HCT116 (cell line): ENCODE results near the gene INSYN2A. TPM values are rescaled to one million over a fixed set of nuclear protein-coding genes. Genes with fewer than 3 reads are reported as not detected.

Source experiments
- ATAC-seq: fragments of 200-7000 bp; cut with Tn5 transposase; 2 replicates; pipeline ENCODE4 v1.9.1; 2020; ENCODE audit warnings: mild to moderate bottlenecking, moderate library complexity
- BruUV-seq: library from RNA; stranded (reverse); fragments of 400-500 nt; replicated peaks from 2 replicates; lab custom pipeline; 2021; lab: Mats Ljungman, UMichigan
- CTCF ChIA-PET: fragments of 300-600 bp; sonication (Branson Sonifier 250); formaldehyde crosslinking; loops from one replicate; lab custom pipeline; 2021; ENCODE audit warnings: antibody characterized with exemption; lab: Charles Lee
- POLR2A ChIA-PET: fragments of 300-600, 350-600 bp; sonication (Branson Sonifier 250); formaldehyde crosslinking; loops from one replicate; lab custom pipeline; 2021; ENCODE audit warnings: antibody characterized with exemption; lab: Charles Lee
- RAD21 ChIA-PET, 2 experiments: fragments of 300-600 bp; sonication (Branson Sonifier 250); formaldehyde crosslinking; loops; one replicate each; lab custom pipeline; 2023; ENCODE audit warnings: low total read pairs in 2 of 2; ENCODE audit not compliant: uncharacterized antibody in 2 of 2, unreplicated experiment in 2 of 2, low non-redundant PET in 1 of 2; lab: Charles Lee
- DNase-seq: peaks from one replicate; pipeline ENCODE4 v3.0.0-alpha.2; 2010; ENCODE audit warnings: low read depth, low spot score
- H2AFZ ChIP-seq: fragments of 200-600 bp; shearing (Covaris generic), sonication (generic); 2 replicates; pipeline ENCODE4 v1.6.1; 2017; ENCODE audit warnings: low read depth, mixed run types, mixed read lengths, antibody characterized with exemption, low read length; ENCODE audit not compliant: poor library complexity, severe bottlenecking
- H3K27ac ChIP-seq: 2 replicates; pipeline ENCODE4 v1.5.1; 2012; ENCODE audit warnings: low read depth, low read length
- H3K27me3 ChIP-seq: fragments of 200-600 bp; sonication (generic); 2 replicates; pipeline ENCODE4 v1.6.1; 2016; ENCODE audit warnings: mixed run types, low read length, mixed read lengths; ENCODE audit not compliant: insufficient read depth
- H3K36me3 ChIP-seq, 2 experiments: fragments of 200-500 bp in 1 of 2; fragments of 200-600 bp in 1 of 2; sonication (Bioruptor generic) in 1 of 2; sonication (generic) in 1 of 2; 2 replicates each; pipeline versions ENCODE4 v1.5.1 to v1.6.1; 2014 to 2016; ENCODE audit warnings: low read length in 2 of 2, inconsistent platforms in 1 of 2, mixed read lengths in 1 of 2, mixed run types in 1 of 2; ENCODE audit not compliant: insufficient read depth in 2 of 2, control insufficient read depth in 1 of 2
- H3K4me1 ChIP-seq, 2 experiments: fragments of 200-600 bp in 1 of 2; sonication (generic) in 1 of 2; 2 replicates each; pipeline versions ENCODE4 v1.5.1 to v1.6.1; 2012 to 2017; ENCODE audit warnings: low read length in 2 of 2, inconsistent platforms in 1 of 2, mild to moderate bottlenecking in 1 of 2, mixed read lengths in 1 of 2, mixed run types in 1 of 2, moderate library complexity in 1 of 2; ENCODE audit not compliant: insufficient read depth in 2 of 2, control insufficient read depth in 1 of 2
- H3K4me2 ChIP-seq: fragments of 200-600 bp; sonication (generic); 2 replicates; pipeline ENCODE4 v1.6.1; 2017; ENCODE audit warnings: mixed run types, low read length, mixed read lengths
- H3K4me3 ChIP-seq, 2 experiments: fragments of 200-600 bp in 1 of 2; sonication (generic) in 1 of 2; replicated peaks in 1 of 2; 2 replicates each; pipeline ENCODE4 v1.5.1; 2011 to 2016; ENCODE audit warnings: low read length in 2 of 2, control low read depth in 1 of 2, low read depth in 1 of 2, mild to moderate bottlenecking in 1 of 2, mixed read lengths in 1 of 2, mixed run types in 1 of 2
- H3K79me2 ChIP-seq: fragments of 200-600 bp; sonication (generic); 2 replicates; pipeline ENCODE4 v1.6.1; 2017; ENCODE audit warnings: mild to moderate bottlenecking, mixed run types, low read length, moderate library complexity, mixed read lengths; ENCODE audit not compliant: insufficient read depth
- H3K9ac ChIP-seq: fragments of 200-600 bp; sonication (generic); 2 replicates; pipeline ENCODE4 v1.6.1; 2016; ENCODE audit warnings: low read length, mixed read lengths
- H3K9me2 ChIP-seq: fragments of 200-600 bp; sonication (generic), shearing (Covaris generic); 2 replicates; pipeline ENCODE4 v1.6.1; 2017; ENCODE audit warnings: mixed run types, mild to moderate bottlenecking, moderate library complexity; ENCODE audit not compliant: insufficient read depth
- H3K9me3 ChIP-seq, 2 experiments: fragments of 200-500 bp in 1 of 2; fragments of 200-600 bp in 1 of 2; sonication (Bioruptor generic) in 1 of 2; sonication (generic) in 1 of 2; 2 replicates each; pipeline ENCODE4 v1.6.1; 2014 to 2017; ENCODE audit warnings: low read length in 2 of 2, mixed read lengths in 2 of 2, inconsistent platforms in 1 of 2, low read depth in 1 of 2, mild to moderate bottlenecking in 1 of 2, mixed run types in 1 of 2, moderate library complexity in 1 of 2; ENCODE audit not compliant: control insufficient read depth in 1 of 2, insufficient read depth in 1 of 2
- H4K20me1 ChIP-seq: fragments of 200-600 bp; sonication (generic), shearing (Covaris generic); 2 replicates; pipeline ENCODE4 v1.6.1; 2017; ENCODE audit warnings: mixed run types, mild to moderate bottlenecking, moderate library complexity; ENCODE audit not compliant: insufficient read depth
- CEBPB ChIP-seq: IDR thresholded peaks from 2 replicates; pipeline ENCODE4 v1.6.1; 2012; ENCODE audit warnings: low read depth
- EGR1 ChIP-seq: IDR thresholded peaks from 2 replicates; pipeline ENCODE4 v1.6.1; 2012; ENCODE audit warnings: low read depth
- ELF1 ChIP-seq: IDR thresholded peaks from 2 replicates; pipeline ENCODE4 v1.6.1; 2012; ENCODE audit warnings: low read depth, borderline replicate concordance
- EZH2phosphoT487 ChIP-seq: fragments of 200-600 bp; IDR thresholded peaks from 2 replicates; pipeline ENCODE4 v1.6.1; 2018; ENCODE audit warnings: antibody characterized with exemption, borderline replicate concordance
- FOSL1 ChIP-seq: IDR thresholded peaks from 2 replicates; pipeline ENCODE4 v1.6.1; 2012; ENCODE audit warnings: low read depth
- JUND ChIP-seq: IDR thresholded peaks from 2 replicates; pipeline ENCODE4 v1.6.1; 2012
- POLR2A ChIP-seq: IDR thresholded peaks from 2 replicates; pipeline ENCODE4 v1.7.0; 2011; ENCODE audit warnings: borderline replicate concordance; ENCODE audit not compliant: insufficient read depth, insufficient read length; ENCODE audit errors: extremely low read depth
- POLR2AphosphoS5 ChIP-seq: IDR thresholded peaks from 2 replicates; pipeline ENCODE4 v1.6.1; 2011; ENCODE audit warnings: mild to moderate bottlenecking, low read depth, low read length, moderate library complexity
- RAD21 ChIP-seq: IDR thresholded peaks from 2 replicates; pipeline ENCODE4 v1.6.1; 2012; ENCODE audit warnings: low read depth, mild to moderate bottlenecking
- SIN3A ChIP-seq: IDR thresholded peaks from 2 replicates; pipeline ENCODE4 v1.6.1; 2012; ENCODE audit warnings: low read depth
- ZNF274 ChIP-seq: fragments of 200-500 bp; sonication (Bioruptor generic); IDR thresholded peaks from 2 replicates; pipeline ENCODE4 v1.6.1; 2014; ENCODE audit warnings: mild to moderate bottlenecking, low read depth, low read length, inconsistent platforms
- intact Hi-C: fragments of 100-400 bp; cut with micrococcal nuclease; formaldehyde crosslinking; loops from 2 replicates; pipeline ENCODE4 v1.10.0; 2022
- total RNA-seq: library from RNA; stranded (reverse); gene quantifications from one replicate; pipeline ENCODE4 v1.2.1, GENCODE V29; 2021; ENCODE audit not compliant: unreplicated experiment
- TF ChIP-seq, protein P1 (sequence below): IDR thresholded peaks from 2 replicates; pipeline ENCODE4 v1.6.1; 2012; ENCODE audit warnings: low read depth
- TF ChIP-seq, protein P2 (sequence below): IDR thresholded peaks from 2 replicates; pipeline ENCODE4 v1.6.1; 2012
- TF ChIP-seq, protein P3 (sequence below), 3 experiments: fragments of 200-600 bp in 1 of 3; sonication (generic) in 1 of 3; IDR thresholded peaks in 2 of 3; conservative IDR thresholded peaks in 1 of 3; 2 replicates each; pipeline ENCODE4 v1.5.1; 2012 to 2017; ENCODE audit warnings: low read depth in 2 of 3, low read length in 2 of 3, antibody characterized with exemption in 1 of 3, borderline replicate concordance in 1 of 3, control low read depth in 1 of 3, mild to moderate bottlenecking in 1 of 3, mixed read lengths in 1 of 3, mixed run types in 1 of 3, moderate library complexity in 1 of 3; ENCODE audit not compliant: insufficient read depth in 1 of 3
- TF ChIP-seq, protein P4 (sequence below): IDR thresholded peaks from 2 replicates; pipeline ENCODE4 v1.6.1; 2011; ENCODE audit warnings: mild to moderate bottlenecking, low read length, moderate library complexity; ENCODE audit not compliant: insufficient replicate concordance; ENCODE audit errors: extremely low read depth
- TF ChIP-seq, protein P5 (sequence below): IDR thresholded peaks from 2 replicates; pipeline ENCODE4 v1.6.1; 2012

INSYN2A gene
- total RNA-seq, 1 experiment from 2014 or later = not detected

DNA sequence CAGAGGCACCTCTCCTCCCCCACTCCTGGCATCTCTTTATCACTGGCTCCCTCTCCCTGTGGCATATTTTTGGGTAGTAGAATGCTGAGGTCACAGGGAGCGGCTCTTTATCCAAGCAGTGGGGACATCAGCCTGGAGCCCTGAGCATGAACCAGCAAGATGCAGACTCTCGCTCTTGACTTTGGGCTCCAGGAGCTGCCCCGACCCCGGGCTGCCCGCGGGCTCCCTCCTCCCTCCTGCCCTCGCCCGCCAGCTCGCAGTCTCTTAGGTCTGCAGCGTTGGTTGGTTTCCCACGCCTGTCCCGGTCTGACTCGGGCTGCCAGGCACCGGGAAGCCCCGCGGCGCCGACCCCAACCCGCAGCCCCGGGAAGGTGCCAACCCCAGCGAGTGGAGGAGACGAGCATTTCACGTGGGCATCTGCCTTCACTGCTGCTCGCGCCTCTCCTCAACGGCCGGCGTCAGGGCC is 1.3 kb downstream of the INSYN2A start:
- no peak overlapping the region for H3K4me3 ChIP-seq
- H3K27ac ChIP-seq = no peak overlapping the region
- DNase-seq (no peak), ATAC-seq (no peak)
- ChIA-PET RAD21 (no interaction called here), CTCF (no interaction called here), POLR2A (no interaction called here)
- no peaks in the 10 kb centered on the region for H4K20me1 ChIP-seq
- H2AFZ ChIP-seq = no peak overlapping the region
- TF ChIP-seq FOSL1 (no peak), ELF1 (no peak), SIN3A (no peak), POLR2AphosphoS5 (no peak), JUND (no peak), EZH2phosphoT487 (no peak), POLR2A (no peak), ZNF274 (no peak), EGR1 (no peak), CEBPB (no peak), RAD21 (no peak)
- TF ChIP-seq, protein P1, sequence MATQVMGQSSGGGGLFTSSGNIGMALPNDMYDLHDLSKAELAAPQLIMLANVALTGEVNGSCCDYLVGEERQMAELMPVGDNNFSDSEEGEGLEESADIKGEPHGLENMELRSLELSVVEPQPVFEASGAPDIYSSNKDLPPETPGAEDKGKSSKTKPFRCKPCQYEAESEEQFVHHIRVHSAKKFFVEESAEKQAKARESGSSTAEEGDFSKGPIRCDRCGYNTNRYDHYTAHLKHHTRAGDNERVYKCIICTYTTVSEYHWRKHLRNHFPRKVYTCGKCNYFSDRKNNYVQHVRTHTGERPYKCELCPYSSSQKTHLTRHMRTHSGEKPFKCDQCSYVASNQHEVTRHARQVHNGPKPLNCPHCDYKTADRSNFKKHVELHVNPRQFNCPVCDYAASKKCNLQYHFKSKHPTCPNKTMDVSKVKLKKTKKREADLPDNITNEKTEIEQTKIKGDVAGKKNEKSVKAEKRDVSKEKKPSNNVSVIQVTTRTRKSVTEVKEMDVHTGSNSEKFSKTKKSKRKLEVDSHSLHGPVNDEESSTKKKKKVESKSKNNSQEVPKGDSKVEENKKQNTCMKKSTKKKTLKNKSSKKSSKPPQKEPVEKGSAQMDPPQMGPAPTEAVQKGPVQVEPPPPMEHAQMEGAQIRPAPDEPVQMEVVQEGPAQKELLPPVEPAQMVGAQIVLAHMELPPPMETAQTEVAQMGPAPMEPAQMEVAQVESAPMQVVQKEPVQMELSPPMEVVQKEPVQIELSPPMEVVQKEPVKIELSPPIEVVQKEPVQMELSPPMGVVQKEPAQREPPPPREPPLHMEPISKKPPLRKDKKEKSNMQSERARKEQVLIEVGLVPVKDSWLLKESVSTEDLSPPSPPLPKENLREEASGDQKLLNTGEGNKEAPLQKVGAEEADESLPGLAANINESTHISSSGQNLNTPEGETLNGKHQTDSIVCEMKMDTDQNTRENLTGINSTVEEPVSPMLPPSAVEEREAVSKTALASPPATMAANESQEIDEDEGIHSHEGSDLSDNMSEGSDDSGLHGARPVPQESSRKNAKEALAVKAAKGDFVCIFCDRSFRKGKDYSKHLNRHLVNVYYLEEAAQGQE = no peak
- TF ChIP-seq, protein P2, sequence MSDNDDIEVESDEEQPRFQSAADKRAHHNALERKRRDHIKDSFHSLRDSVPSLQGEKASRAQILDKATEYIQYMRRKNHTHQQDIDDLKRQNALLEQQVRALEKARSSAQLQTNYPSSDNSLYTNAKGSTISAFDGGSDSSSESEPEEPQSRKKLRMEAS = no peak
- TF ChIP-seq, protein P3, sequence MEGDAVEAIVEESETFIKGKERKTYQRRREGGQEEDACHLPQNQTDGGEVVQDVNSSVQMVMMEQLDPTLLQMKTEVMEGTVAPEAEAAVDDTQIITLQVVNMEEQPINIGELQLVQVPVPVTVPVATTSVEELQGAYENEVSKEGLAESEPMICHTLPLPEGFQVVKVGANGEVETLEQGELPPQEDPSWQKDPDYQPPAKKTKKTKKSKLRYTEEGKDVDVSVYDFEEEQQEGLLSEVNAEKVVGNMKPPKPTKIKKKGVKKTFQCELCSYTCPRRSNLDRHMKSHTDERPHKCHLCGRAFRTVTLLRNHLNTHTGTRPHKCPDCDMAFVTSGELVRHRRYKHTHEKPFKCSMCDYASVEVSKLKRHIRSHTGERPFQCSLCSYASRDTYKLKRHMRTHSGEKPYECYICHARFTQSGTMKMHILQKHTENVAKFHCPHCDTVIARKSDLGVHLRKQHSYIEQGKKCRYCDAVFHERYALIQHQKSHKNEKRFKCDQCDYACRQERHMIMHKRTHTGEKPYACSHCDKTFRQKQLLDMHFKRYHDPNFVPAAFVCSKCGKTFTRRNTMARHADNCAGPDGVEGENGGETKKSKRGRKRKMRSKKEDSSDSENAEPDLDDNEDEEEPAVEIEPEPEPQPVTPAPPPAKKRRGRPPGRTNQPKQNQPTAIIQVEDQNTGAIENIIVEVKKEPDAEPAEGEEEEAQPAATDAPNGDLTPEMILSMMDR (IDR thresholded peaks at IDR 0.05 in 2 of 3, conservative IDR thresholded peaks at IDR 0.05 in 1 of 3; ENCODE audit: borderline replicate concordance in 1 of 3, insufficient read depth in 1 of 3, low read depth in 2 of 3, low read length in 2 of 3) = no peak
- TF ChIP-seq, protein P4, sequence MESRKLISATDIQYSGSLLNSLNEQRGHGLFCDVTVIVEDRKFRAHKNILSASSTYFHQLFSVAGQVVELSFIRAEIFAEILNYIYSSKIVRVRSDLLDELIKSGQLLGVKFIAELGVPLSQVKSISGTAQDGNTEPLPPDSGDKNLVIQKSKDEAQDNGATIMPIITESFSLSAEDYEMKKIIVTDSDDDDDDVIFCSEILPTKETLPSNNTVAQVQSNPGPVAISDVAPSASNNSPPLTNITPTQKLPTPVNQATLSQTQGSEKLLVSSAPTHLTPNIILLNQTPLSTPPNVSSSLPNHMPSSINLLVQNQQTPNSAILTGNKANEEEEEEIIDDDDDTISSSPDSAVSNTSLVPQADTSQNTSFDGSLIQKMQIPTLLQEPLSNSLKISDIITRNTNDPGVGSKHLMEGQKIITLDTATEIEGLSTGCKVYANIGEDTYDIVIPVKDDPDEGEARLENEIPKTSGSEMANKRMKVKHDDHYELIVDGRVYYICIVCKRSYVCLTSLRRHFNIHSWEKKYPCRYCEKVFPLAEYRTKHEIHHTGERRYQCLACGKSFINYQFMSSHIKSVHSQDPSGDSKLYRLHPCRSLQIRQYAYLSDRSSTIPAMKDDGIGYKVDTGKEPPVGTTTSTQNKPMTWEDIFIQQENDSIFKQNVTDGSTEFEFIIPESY = no peak
- TF ChIP-seq, protein P5, sequence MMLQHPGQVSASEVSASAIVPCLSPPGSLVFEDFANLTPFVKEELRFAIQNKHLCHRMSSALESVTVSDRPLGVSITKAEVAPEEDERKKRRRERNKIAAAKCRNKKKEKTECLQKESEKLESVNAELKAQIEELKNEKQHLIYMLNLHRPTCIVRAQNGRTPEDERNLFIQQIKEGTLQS = no peak
- H3K36me3 ChIP-seq = no peaks in the 10 kb centered on the region
- intact Hi-C loops = no loop called here
- no peak overlapping the region for H3K4me2 ChIP-seq
- no peaks in the 10 kb centered on the region for H3K9me2 ChIP-seq
- H3K9ac ChIP-seq = no peak overlapping the region
- H3K4me1 ChIP-seq = no peaks in the 10 kb centered on the region
- H3K79me2 ChIP-seq = no peaks in the 10 kb centered on the region
- no peaks in the 10 kb centered on the region for H3K27me3 ChIP-seq
- no peaks in the 10 kb centered on the region for H3K9me3 ChIP-seq
- no TSS peak for BruUV-seq
